Fibroblast of lung (primary cell): Measurements from ENCODE around the gene SLC39A6. TPM values are rescaled to one million over a fixed set of nuclear protein-coding genes. Genes with fewer than 3 reads are reported as not detected.
"Not testable (repeated sequence)": the region's sequence is repeated elsewhere in the genome, so short reads cannot be mapped to it uniquely, and the experiment has no call there.

Experiments
- DNase-seq, 2 donors: peaks; one replicate each; pipeline versions ENCODE4 v3.0.0 to v3.0.0-alpha.2; 2010; ENCODE audit warnings: low read depth in 2 of 2
- H2AFZ ChIP-seq: 2 replicates; pipeline ENCODE4 v1.5.1; 2012; ENCODE audit warnings: low read length, control low read depth, inconsistent platforms
- H3K27ac ChIP-seq: 2 replicates; pipeline ENCODE4 v1.5.1; 2011; ENCODE audit warnings: low read length, control low read depth; ENCODE audit not compliant: insufficient read depth
- H3K27me3 ChIP-seq: 2 replicates; pipeline ENCODE4 v1.5.1; 2011; ENCODE audit warnings: mild to moderate bottlenecking, low read length; ENCODE audit not compliant: control insufficient read depth, insufficient read depth
- H3K36me3 ChIP-seq: 2 replicates; pipeline ENCODE4 v1.5.1; 2011; ENCODE audit warnings: low read length; ENCODE audit not compliant: control insufficient read depth, insufficient read depth
- H3K4me1 ChIP-seq: 2 replicates; pipeline ENCODE4 v1.5.1; 2011; ENCODE audit warnings: low read length; ENCODE audit not compliant: control insufficient read depth, insufficient read depth; ENCODE audit errors: extremely low read depth
- H3K4me2 ChIP-seq: 2 replicates; pipeline ENCODE4 v1.5.1; 2011; ENCODE audit warnings: low read length, control low read depth; ENCODE audit not compliant: insufficient read depth; ENCODE audit errors: extremely low read depth
- H3K4me3 ChIP-seq, 4 experiments: fragments of 200-600 bp in 1 of 4; sonication (generic) in 1 of 4; replicated peaks in 1 of 4; 2 replicates each; pipeline ENCODE4 v1.5.1; 2011 to 2016; ENCODE audit warnings: low read length in 4 of 4, low read depth in 3 of 4, mild to moderate bottlenecking in 3 of 4, control low read depth in 2 of 4, inconsistent platforms in 1 of 4, mixed read lengths in 1 of 4; ENCODE audit not compliant: insufficient read depth in 1 of 4; ENCODE audit errors: control extremely low read depth in 1 of 4
- H3K79me2 ChIP-seq: 2 replicates; pipeline ENCODE4 v1.5.1; 2012; ENCODE audit warnings: mild to moderate bottlenecking, low read length, inconsistent platforms; ENCODE audit not compliant: control insufficient read depth, insufficient read depth
- H3K9ac ChIP-seq: 2 replicates; pipeline ENCODE4 v1.5.1; 2011; ENCODE audit warnings: mild to moderate bottlenecking, low read length, control low read depth; ENCODE audit not compliant: insufficient read depth
- H3K9me3 ChIP-seq: 2 replicates; pipeline ENCODE4 v1.5.1; 2012; ENCODE audit warnings: low read depth, low read length; ENCODE audit not compliant: control insufficient read depth, insufficient read depth
- H4K20me1 ChIP-seq: 2 replicates; pipeline ENCODE4 v1.5.1; 2011; ENCODE audit warnings: low read length; ENCODE audit not compliant: control insufficient read depth, insufficient read depth; ENCODE audit errors: extremely low read depth
- EZH2 ChIP-seq: IDR thresholded peaks from 2 replicates; pipeline ENCODE4 v1.5.1; 2012; ENCODE audit warnings: low read length, control low read depth, mild to moderate bottlenecking; ENCODE audit errors: missing control alignments
- polyA plus RNA-seq, 2 donors: library from polyadenylated mRNA; depleted of rRNA in 1 of 2; stranded (reverse) in 1 of 2; unstranded in 1 of 2; fragments of >200 nt; gene quantifications; 2 replicates each; pipeline ENCODE4 v1.2.1, GENCODE V29; 2011 to 2012; ENCODE audit warnings: missing spikeins in 1 of 2
- total RNA-seq: library from RNA; depleted of rRNA; stranded (reverse); fragments of >200 nt; gene quantifications from 2 replicates; pipeline ENCODE4 v1.2.1, GENCODE V29; 2014
- TF ChIP-seq, protein P1 (sequence below), 2 donors: IDR thresholded peaks in 1 of 2; conservative IDR thresholded peaks in 1 of 2; 1 replicate in 1 of 2; 2 replicates in 1 of 2; pipeline ENCODE4 v1.5.1; 2011 to 2012; ENCODE audit warnings: low read length in 2 of 2, control low read depth in 1 of 2, inconsistent platforms in 1 of 2, low read depth in 1 of 2, mild to moderate bottlenecking in 1 of 2

SLC39A6 gene
- total and polyA plus RNA-seq, 2 donors (not counting 1 experiment from before 2014, with no cell fraction given): 118 to 164 TPM

DNA sequence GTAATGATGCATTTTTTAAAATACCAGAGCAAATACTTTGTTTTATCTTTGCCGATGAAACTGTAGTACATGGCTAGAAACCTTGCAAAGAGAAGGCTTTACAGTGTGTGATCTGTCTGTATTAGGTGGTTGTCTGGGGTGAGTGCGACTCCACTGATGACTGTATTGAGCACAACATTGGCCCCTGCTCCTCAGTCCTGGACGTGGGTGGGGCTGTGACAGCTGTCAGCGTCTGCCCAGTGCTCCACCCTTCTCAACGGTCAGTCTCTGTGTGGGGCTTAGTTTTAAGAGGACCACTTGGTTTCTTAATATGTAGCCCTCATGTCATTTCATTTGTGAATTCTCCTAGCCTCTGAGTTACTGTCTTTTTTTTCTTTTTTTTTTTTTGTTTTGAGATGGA is 40.8 kb upstream of the SLC39A6 start:
- Histone ChIP-seq H3K4me3 (no peak overlapping the region), H4K20me1 (no peaks in the 10 kb centered on the region), H3K9ac (no peak overlapping the region), H3K4me1 (no peaks in the 10 kb centered on the region), H2AFZ (no peak overlapping the region), H3K4me2 (no peak overlapping the region), H3K79me2 (no peaks in the 10 kb centered on the region), H3K9me3 (no peaks in the 10 kb centered on the region), H3K36me3 (peaks cover 7% of the 10 kb centered on the region), H3K27me3 (no peaks in the 10 kb centered on the region), H3K27ac (no peak overlapping the region)
- DNase-seq: no peak
- no peak for TF ChIP-seq EZH2
- TF ChIP-seq, protein P1, sequence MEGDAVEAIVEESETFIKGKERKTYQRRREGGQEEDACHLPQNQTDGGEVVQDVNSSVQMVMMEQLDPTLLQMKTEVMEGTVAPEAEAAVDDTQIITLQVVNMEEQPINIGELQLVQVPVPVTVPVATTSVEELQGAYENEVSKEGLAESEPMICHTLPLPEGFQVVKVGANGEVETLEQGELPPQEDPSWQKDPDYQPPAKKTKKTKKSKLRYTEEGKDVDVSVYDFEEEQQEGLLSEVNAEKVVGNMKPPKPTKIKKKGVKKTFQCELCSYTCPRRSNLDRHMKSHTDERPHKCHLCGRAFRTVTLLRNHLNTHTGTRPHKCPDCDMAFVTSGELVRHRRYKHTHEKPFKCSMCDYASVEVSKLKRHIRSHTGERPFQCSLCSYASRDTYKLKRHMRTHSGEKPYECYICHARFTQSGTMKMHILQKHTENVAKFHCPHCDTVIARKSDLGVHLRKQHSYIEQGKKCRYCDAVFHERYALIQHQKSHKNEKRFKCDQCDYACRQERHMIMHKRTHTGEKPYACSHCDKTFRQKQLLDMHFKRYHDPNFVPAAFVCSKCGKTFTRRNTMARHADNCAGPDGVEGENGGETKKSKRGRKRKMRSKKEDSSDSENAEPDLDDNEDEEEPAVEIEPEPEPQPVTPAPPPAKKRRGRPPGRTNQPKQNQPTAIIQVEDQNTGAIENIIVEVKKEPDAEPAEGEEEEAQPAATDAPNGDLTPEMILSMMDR (conservative IDR thresholded peaks at IDR 0.05 in 1 of 2, IDR thresholded peaks at IDR 0.05 in 1 of 2; ENCODE audit: low read depth in 1 of 2, low read length in 2 of 2): no peak

DNA sequence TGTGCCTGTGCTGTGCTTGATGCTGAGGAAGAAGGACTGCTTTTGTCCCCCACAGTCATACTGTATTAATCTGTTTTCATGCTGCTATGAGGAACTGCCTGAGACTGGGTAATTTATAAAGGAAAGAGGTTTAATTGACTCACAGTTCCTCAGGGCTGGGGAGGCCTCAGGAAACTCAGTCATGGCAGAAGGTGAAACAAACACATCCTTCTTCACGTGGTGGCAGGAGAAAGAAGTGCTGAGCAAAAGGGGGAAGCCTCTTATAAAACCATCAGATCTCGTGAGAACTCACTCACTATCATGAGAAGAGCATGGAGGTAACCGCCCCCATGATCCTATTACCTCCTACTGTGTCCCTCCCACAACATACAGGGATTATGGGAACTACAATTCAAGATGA is 39.2 kb upstream of the SLC39A6 start:
- H3K79me2 ChIP-seq, H3K4me3 ChIP-seq, DNase-seq, H3K4me2 ChIP-seq, H3K4me1 ChIP-seq, H3K9ac ChIP-seq, H3K27ac ChIP-seq, H2AFZ ChIP-seq, H3K27me3 ChIP-seq, H3K9me3 ChIP-seq, H3K36me3 ChIP-seq, H4K20me1 ChIP-seq: not testable (repeated sequence)

DNA sequence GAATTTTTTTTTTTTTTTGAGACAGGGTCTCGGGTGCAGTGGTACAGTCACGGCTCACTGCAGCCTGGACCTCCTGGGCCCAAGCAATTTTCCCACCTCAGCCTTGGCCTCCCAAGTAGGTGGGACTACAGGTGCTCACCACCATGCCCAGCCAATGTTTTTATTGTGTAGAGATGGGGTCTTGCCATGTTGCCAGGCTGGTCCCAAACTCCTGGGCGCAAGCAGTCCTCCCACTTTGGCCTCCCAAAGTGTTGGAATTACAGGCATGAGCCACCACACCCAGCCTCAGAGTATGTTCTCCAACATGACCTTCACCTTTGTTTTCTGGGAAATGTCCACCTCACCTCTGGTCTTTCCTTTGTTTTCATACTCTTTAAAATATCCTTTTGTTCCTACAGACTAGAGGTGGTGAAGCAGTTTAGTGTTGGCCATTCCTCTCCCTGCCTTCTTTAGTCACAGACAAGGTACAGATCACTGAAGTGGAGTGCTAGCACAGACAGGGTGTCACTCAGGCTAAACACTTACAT is 38.6 kb upstream of the SLC39A6 start:
- Histone ChIP-seq H3K36me3 (peaks cover 10% of the 10 kb centered on the region), H4K20me1 (no peaks in the 10 kb centered on the region), H3K9me3 (no peaks in the 10 kb centered on the region), H3K27me3 (no peaks in the 10 kb centered on the region), H3K27ac (no peak overlapping the region), H2AFZ (no peak overlapping the region), H3K4me3 (no peak overlapping the region), H3K4me2 (no peak overlapping the region), H3K4me1 (no peaks in the 10 kb centered on the region), H3K9ac (no peak overlapping the region), H3K79me2 (no peaks in the 10 kb centered on the region)
- DNase-seq: no peak
- no peak for TF ChIP-seq EZH2
- TF ChIP-seq, protein P1 (conservative IDR thresholded peaks at IDR 0.05 in 1 of 2, IDR thresholded peaks at IDR 0.05 in 1 of 2; ENCODE audit: low read depth in 1 of 2, low read length in 2 of 2): no peak
